A204.1 (cell line): ENCODE results near the gene TAF7.
"Not testable (repeated sequence)": the region's sequence is repeated elsewhere in the genome, so short reads cannot be mapped to it uniquely, and the experiment has no call there.

Experiments
- FAIRE-seq: peaks from 2 replicates; lab custom pipeline; 2012; peaks lifted over from hg19 to GRCh38; lab: Jason Lieb, UNC

The TAF7 gene

GRCh38 chr5:141338538-141339306 lies 18.1 kb upstream of the TAF7 start, which contains the start of gene PCDHGA2:
Gene PCDHGA2 (plus strand): TSS chr5:141338760.
- no peak for FAIRE-seq

GRCh38 chr5:141332571-141332970 lies 12.0 kb upstream of the TAF7 start:
- not testable (repeated sequence) for FAIRE-seq

- FAIRE-seq = peak; percentile 49
Measured at GRCh38 chr5:141330299-141331080, 9.9 kb upstream of the TAF7 start, which contains the start of gene PCDHGA1. Gene PCDHGA1 (plus strand): TSS chr5:141330514.

GRCh38 chr5:141328231-141328630 lies 7.6 kb upstream of the TAF7 start:
- no peak for FAIRE-seq

- no peak for FAIRE-seq
Measured at GRCh38 chr5:141326088-141326854, 5.7 kb upstream of the TAF7 start.

GRCh38 chr5:141322261-141322660 lies 1.7 kb upstream of the TAF7 start:
- no peak for FAIRE-seq

GRCh38 chr5:141319699-141320098 lies 885 bp downstream of the TAF7 start:
- FAIRE-seq = no peak

GRCh38 chr5:141319202-141319601 lies 1.4 kb downstream of the TAF7 start:
- no peak for FAIRE-seq

- not testable (repeated sequence) for FAIRE-seq
Measured at GRCh38 chr5:141316963-141317362, 3.6 kb downstream of the TAF7 start.

- FAIRE-seq = no peak
Measured at GRCh38 chr5:141313711-141314110, 6.9 kb downstream of the TAF7 start.

GRCh38 chr5:141306630-141307029 lies 14.0 kb downstream of the TAF7 start:
- no peak for FAIRE-seq

GRCh38 chr5:141303756-141304155 lies 16.8 kb downstream of the TAF7 start, which contains the start of gene SLC25A2:
Gene SLC25A2 (minus strand): TSS chr5:141304049. CDS start chr5:141303865, 184 bp downstream.
- no peak for FAIRE-seq

GRCh38 chr5:141298376-141298775 lies 22.2 kb downstream of the TAF7 start:
- no peak for FAIRE-seq

GRCh38 chr5:141272906-141273305 lies 47.7 kb downstream of the TAF7 start:
- no peak for FAIRE-seq

GRCh38 chr5:141269195-141269594 lies 51.4 kb downstream of the TAF7 start:
- no peak for FAIRE-seq
